HUES64 (cell line): ENCODE results near the gene CBX7.

Experiments
- H3K27ac ChIP-seq: 2 replicates; pipeline ENCODE4 v1.7.0; 2013; ENCODE audit warnings: low read depth, low read length, inconsistent platforms
- H3K27me3 ChIP-seq: 2 replicates; pipeline ENCODE4 v1.6.1; 2013; ENCODE audit warnings: mild to moderate bottlenecking, low read length; ENCODE audit not compliant: insufficient read depth
- H3K36me3 ChIP-seq: 2 replicates; pipeline ENCODE4 v1.6.1; 2013; ENCODE audit warnings: mild to moderate bottlenecking, low read length; ENCODE audit not compliant: insufficient read depth
- H3K4me1 ChIP-seq: 2 replicates; pipeline ENCODE4 v1.6.1; 2013; ENCODE audit warnings: mild to moderate bottlenecking, low read length, moderate library complexity; ENCODE audit not compliant: insufficient read depth
- H3K4me3 ChIP-seq: 2 replicates; pipeline ENCODE4 v1.5.1; 2013; ENCODE audit warnings: mild to moderate bottlenecking, low read length, moderate library complexity
- H3K9ac ChIP-seq: 2 replicates; pipeline ENCODE4 v1.6.1; 2013; ENCODE audit warnings: mild to moderate bottlenecking, low read depth, low read length
- H3K9me3 ChIP-seq: 2 replicates; pipeline ENCODE4 v1.6.1; 2013; ENCODE audit warnings: low read depth, low read length; ENCODE audit not compliant: insufficient read depth
- WGBS: fragments of 150-250, 120-280 bp; methylation state at CpG from one replicate; pipeline ENCODE4 v1.1.7; 2013; ENCODE audit warnings: missing lambda C conversion rate; 5-methylcytosine and 5-hydroxymethylcytosine counted together

The CBX7 gene

GRCh38 chr22:39179841-39180335, 27.4 kb upstream of the CBX7 start:
- Histone ChIP-seq H3K27me3 (no peaks in the 10 kb centered on the region), H3K4me3 (no peak overlapping the region), H3K36me3 (no peaks in the 10 kb centered on the region), H3K27ac (peak overlapping the region; percentile 15; the same call in 1 of the 2 replicates), H3K4me1 (peaks cover 23% of the 10 kb centered on the region), H3K9me3 (0 out of 2 replicates have a peak, but pooled peaks cover 2% of the 10 kb centered on the region), H3K9ac (no peak overlapping the region)
- 61% methylated on average over 21 of the region's 21 CpGs for WGBS

DNA sequence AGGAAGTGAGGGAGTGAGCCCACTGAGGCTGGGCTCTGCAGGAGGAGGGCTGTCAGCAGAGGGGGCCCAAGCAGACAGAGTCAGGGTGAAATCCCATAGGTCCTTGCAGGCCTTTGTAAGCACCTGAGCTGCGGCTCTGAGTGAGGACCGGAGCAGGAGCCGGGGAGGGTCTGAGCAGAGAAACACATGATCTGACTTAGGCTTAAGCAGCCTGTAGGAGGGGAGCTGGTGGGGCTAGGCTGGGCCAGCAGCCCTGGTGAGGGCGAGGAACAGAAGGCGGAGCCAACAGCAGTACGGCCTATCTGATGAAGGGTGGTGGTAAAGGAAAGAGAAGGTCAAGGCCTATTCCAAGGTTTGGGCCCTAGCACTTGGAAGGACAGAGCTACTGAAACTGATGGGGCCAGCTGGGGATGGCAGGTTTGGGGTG, 26.9 kb upstream of the CBX7 start:
- H3K4me1 ChIP-seq, result peaks cover 25% of the 10 kb centered on the region
- WGBS, result 51% methylated on average over 6 of the region's 6 CpGs
- no peak overlapping the region for H3K9ac ChIP-seq

GRCh38 chr22:39178206-39179111, 26.0 kb upstream of the CBX7 start:
- Histone ChIP-seq H3K36me3 (no peaks in the 10 kb centered on the region), H3K27ac (no peak overlapping the region), H3K9ac (no peak overlapping the region), H3K9me3 (0 out of 2 replicates have a peak, but pooled peaks cover 2% of the 10 kb centered on the region), H3K4me1 (peaks cover 33% of the 10 kb centered on the region), H3K4me3 (no peak overlapping the region), H3K27me3 (no peaks in the 10 kb centered on the region)
- WGBS, result 94% methylated on average over 19 of the region's 19 CpGs

More for the DNA sequence above, 26.9 kb upstream of the CBX7 start:
- H3K4me3 ChIP-seq, result no peak overlapping the region
- H3K27me3 ChIP-seq, result no peaks in the 10 kb centered on the region
- no peaks in the 10 kb centered on the region for H3K36me3 ChIP-seq
- H3K9me3 ChIP-seq, result 0 out of 2 replicates have a peak, but pooled peaks cover 2% of the 10 kb centered on the region
- H3K27ac ChIP-seq, result peak overlapping the region; percentile 15; the same call in 1 of the 2 replicates

DNA sequence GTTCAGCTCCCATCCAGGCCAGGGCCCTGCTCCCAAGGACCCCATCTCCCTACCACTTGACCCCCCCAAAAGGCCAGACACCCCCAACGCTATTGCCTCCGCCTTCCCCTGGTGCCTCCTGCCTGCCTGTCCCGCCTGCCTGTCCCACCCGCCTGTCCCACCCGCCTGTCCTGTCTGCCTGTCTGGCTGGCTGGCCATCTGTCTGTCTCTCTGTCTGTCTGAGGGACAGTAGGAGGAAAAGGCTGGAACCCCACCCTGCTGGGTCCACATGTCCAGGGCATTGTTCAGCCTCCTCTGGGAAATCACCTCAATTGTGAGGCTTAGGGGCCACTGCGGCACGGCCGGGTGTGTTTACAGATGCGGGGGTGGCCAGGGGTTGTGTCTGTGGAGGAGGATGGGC, 25.3 kb upstream of the CBX7 start:
- WGBS, result 89% methylated on average over 9 of the region's 9 CpGs
- Histone ChIP-seq H3K4me3 (no peak overlapping the region), H3K4me1 (peaks cover 38% of the 10 kb centered on the region), H3K9me3 (0 out of 2 replicates have a peak, but pooled peaks cover 2% of the 10 kb centered on the region), H3K27me3 (no peaks in the 10 kb centered on the region), H3K36me3 (no peaks in the 10 kb centered on the region), H3K9ac (no peak overlapping the region), H3K27ac (no peak overlapping the region)

GRCh38 chr22:39177456-39177775, 24.9 kb upstream of the CBX7 start:
- Histone ChIP-seq H3K27ac (peak overlapping the region; percentile 95; the same call in 1 of the 2 replicates), H3K36me3 (no peaks in the 10 kb centered on the region), H3K9me3 (0 out of 2 replicates have a peak, but pooled peaks cover 2% of the 10 kb centered on the region), H3K9ac (no peak overlapping the region), H3K27me3 (no peaks in the 10 kb centered on the region), H3K4me1 (peaks cover 38% of the 10 kb centered on the region), H3K4me3 (no peak overlapping the region)
- WGBS, result 83% methylated on average over 2 of the region's 2 CpGs

DNA sequence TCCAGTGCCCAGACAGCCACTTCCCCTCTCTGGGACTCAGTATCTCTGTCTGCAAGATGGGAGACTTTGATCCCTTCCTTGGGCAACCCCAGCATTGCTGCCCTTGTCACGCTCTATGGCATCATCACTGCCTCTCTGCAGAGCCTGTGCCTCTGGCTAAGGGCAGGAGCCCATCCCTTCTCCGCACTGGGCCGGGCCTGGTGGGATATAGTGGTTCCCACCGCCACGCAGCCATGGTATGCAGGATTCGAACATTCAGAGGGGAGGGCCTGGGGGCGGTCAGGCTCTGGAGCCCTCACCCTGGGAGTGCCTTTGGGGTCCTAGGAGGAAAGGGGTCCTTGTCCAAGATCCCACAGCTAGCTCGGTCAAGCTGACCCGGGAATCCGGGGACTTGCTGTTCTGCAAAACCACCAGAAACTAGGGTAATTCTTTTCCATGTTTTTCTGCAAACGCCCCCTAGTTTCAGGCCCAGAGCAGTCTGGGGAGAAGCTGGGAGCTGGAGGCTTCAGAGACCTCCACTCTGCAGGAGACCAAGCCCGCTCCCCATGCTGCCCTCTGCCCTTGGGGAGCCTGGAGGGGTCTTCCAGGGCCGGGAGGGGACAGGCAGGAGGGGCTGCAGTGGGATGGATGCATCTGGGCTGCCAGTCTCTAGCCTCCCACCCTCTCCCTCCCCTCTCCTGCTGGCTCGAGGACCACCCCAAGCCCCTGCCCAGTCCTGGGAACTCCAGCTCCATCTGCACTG, 24.4 kb upstream of the CBX7 start:
- H3K36me3 ChIP-seq, result no peaks in the 10 kb centered on the region
- H3K4me3 ChIP-seq, result no peak overlapping the region
- peak overlapping the region; percentile 59 for H3K9ac ChIP-seq
- H3K27ac ChIP-seq, result peak overlapping the region; percentile 95
- WGBS, result 79% methylated on average over 14 of the region's 14 CpGs
- no peaks in the 10 kb centered on the region for H3K9me3 ChIP-seq
- H3K4me1 ChIP-seq, result peaks cover 40% of the 10 kb centered on the region
- no peaks in the 10 kb centered on the region for H3K27me3 ChIP-seq

GRCh38 chr22:39176143-39176713, 23.7 kb upstream of the CBX7 start:
- WGBS, result 31% methylated on average over 23 of the region's 23 CpGs
- no peak overlapping the region; the same call in 1 of the 2 replicates for H3K4me3 ChIP-seq
- peak overlapping the region; percentile 59 for H3K9ac ChIP-seq

DNA sequence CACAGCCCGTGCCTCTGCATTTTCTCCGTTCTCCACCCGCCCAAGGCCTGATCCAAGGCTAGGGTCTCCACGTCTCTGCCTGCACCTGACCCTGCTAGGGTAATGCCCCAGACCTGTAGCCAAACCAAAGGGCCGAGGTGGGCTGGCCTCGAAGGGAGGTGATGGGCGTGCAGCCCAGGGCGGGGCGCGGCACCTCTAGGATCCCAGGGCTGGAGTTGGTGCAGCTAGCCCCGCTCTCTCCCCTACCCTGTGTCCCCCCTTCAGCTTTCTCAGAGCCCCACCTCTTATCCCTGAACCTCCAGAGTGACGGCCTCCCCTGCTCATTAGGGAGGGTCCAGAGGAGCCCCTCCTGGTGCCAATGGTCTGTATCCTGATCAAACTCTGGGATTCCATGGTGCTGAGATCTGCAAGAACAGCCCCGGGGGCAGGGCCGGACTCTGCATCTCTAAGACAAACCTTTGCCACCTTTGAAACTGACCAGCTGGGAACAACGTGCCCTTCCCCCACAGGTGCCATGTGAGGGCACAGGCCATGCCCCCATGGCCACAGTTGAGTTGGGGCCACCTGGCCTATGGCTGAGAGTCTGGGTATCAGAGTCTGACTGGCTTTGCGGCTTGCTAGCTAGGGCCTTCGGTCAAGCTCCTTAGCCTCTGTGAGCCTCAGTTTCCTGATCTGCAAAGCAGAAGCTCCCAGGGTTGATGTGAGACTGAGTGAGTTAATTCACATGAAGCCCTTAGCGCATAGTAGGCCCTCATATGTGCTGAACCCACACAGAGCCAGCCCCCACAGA, 23.1 kb upstream of the CBX7 start:
- WGBS, result 73% methylated on average over 18 of the region's 18 CpGs
- Histone ChIP-seq H3K9ac (peak overlapping the region; percentile 59), H3K27me3 (no peaks in the 10 kb centered on the region), H3K36me3 (no peaks in the 10 kb centered on the region), H3K4me3 (no peak overlapping the region), H3K9me3 (no peaks in the 10 kb centered on the region), H3K27ac (peak overlapping the region; percentile 95), H3K4me1 (peaks cover 50% of the 10 kb centered on the region)

More at GRCh38 chr22:39176143-39176713, 23.7 kb upstream of the CBX7 start:
- no peaks in the 10 kb centered on the region for H3K36me3 ChIP-seq
- H3K4me1 ChIP-seq, result peaks cover 46% of the 10 kb centered on the region
- no peaks in the 10 kb centered on the region for H3K27me3 ChIP-seq
- no peaks in the 10 kb centered on the region for H3K9me3 ChIP-seq
- peak overlapping the region; percentile 95 for H3K27ac ChIP-seq

DNA sequence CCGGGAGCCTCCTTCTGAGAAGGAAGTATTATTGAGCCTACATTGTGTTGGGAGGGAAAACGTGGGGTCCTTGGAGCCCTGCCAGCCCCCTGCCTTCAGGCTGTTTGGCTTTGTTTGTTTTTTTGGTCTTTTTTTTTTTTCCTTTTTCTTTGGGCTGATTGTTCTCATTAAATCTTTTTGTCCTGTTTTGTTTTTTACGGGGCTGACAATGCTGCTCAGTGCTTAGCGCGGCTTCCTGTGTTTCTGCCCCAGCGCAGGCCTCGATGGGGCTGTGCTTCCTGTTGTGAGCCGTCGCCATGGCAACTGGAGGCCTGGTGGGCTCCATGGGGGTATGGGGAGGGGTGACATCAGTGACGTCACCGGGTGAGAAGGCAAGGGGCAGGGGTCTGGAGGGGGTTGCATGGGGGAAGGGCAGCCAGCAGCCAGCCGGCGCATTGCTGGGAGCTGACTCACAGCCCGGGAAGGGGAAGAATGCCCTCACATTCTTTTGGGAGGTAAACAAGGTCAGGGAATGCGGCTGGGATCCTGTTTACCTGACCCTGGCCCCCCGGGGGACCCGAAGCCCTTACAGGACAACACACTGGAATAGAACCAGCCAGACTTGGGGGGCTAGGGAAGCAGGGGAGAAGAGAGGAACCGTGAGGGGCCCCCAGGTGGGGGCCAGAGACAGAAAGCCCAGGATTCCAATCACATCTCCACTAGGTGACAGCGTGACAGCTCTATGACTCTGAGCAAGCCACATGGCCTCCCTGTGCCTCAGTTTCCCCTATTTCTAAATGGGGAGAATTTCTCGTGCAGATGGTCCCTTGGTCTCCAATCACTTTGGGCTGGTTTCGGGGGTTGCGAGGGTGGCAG, 22.2 kb upstream of the CBX7 start:
- no peaks in the 10 kb centered on the region for H3K9me3 ChIP-seq
- peaks cover 50% of the 10 kb centered on the region for H3K4me1 ChIP-seq
- H3K27ac ChIP-seq, result peak overlapping the region; percentile 95
- no peak overlapping the region for H3K4me3 ChIP-seq
- H3K9ac ChIP-seq, result peak overlapping the region; percentile 77
- H3K27me3 ChIP-seq, result no peaks in the 10 kb centered on the region
- H3K36me3 ChIP-seq, result no peaks in the 10 kb centered on the region
- 15% methylated on average over 22 of the region's 22 CpGs for WGBS
